GM18526 (cell line): ENCODE data around the gene UBE2G2.

ENCODE experiments used
- POLR2A ChIP-seq: IDR thresholded peaks from 3 replicates; pipeline ENCODE4 v1.6.1; 2011; ENCODE audit not compliant: insufficient read length; ENCODE audit errors: extremely low read depth

UBE2G2 gene

GRCh38 chr21:44822484-44823178 lies 21.0 kb upstream of the UBE2G2 start:
- TF ChIP-seq POLR2A: no peak

- TF ChIP-seq POLR2A: no peak
Measured at GRCh38 chr21:44820851-44821250, 19.2 kb upstream of the UBE2G2 start.

GRCh38 chr21:44819283-44820243 lies 17.9 kb upstream of the UBE2G2 start:
- no peak for TF ChIP-seq POLR2A

- TF ChIP-seq POLR2A: no peak
Measured at GRCh38 chr21:44818640-44819011, 17.0 kb upstream of the UBE2G2 start.

GRCh38 chr21:44817914-44818639 lies 16.5 kb upstream of the UBE2G2 start, which contains the start of gene SUMO3:
SUMO3 (minus strand) TSS chr21:44818062; CDS start chr21:44817968, 94 bp downstream.
- peak; percentile 67 for TF ChIP-seq POLR2A

- TF ChIP-seq POLR2A: no peak
Measured at GRCh38 chr21:44817506-44817880, 15.9 kb upstream of the UBE2G2 start.

GRCh38 chr21:44816761-44817505 lies 15.3 kb upstream of the UBE2G2 start:
- TF ChIP-seq POLR2A: no peak

GRCh38 chr21:44815852-44816628 lies 14.4 kb upstream of the UBE2G2 start:
- TF ChIP-seq POLR2A: no peak

- TF ChIP-seq POLR2A: no peak
Measured at GRCh38 chr21:44815225-44815624, 13.6 kb upstream of the UBE2G2 start.

- TF ChIP-seq POLR2A: no peak
Measured at GRCh38 chr21:44814498-44815023, 12.9 kb upstream of the UBE2G2 start.

GRCh38 chr21:44813727-44814126 lies 12.1 kb upstream of the UBE2G2 start:
- no peak for TF ChIP-seq POLR2A

- no peak for TF ChIP-seq POLR2A
Measured at GRCh38 chr21:44813149-44813548, 11.5 kb upstream of the UBE2G2 start.

GRCh38 chr21:44812640-44813039 lies 11.0 kb upstream of the UBE2G2 start:
- no peak for TF ChIP-seq POLR2A

GRCh38 chr21:44810779-44811178 lies 9.2 kb upstream of the UBE2G2 start:
- no peak for TF ChIP-seq POLR2A
